ENCODE data around the gene SYT5. TPM values are rescaled to one million over a fixed set of nuclear protein-coding genes. Genes with fewer than 3 reads are reported as not detected.

SYT5 gene
- total RNA-seq, 1 experiment from 2014 or later = 4.5 TPM

GRCh38 chr19:55131421-55131820 lies 48.7 kb downstream of the SYT5 start:
- H3K36me3 Mint-ChIP-seq (ENCODE audit: insufficient read depth in 1 of 3, low read depth in 3 of 3) = peaks cover 7 to 34% (median 17%) of the 10 kb centered on the region in 3 experiments
- Histone ChIP-seq H3K14ac (ENCODE audit: insufficient read depth, low read length) (no peak overlapping the region), H2BK120ac (ENCODE audit: low read depth, low read length, poor library complexity, severe bottlenecking) (no peak overlapping the region), H3K27me3 (ENCODE audit: insufficient read depth, low read length) (no peaks in the 10 kb centered on the region), H3K23me2 (ENCODE audit: insufficient read length, low read depth, low read length, poor library complexity, severe bottlenecking) (no peaks in the 10 kb centered on the region), H2AK5ac (ENCODE audit: insufficient read length, low read length) (no peak overlapping the region), H2AFZ (ENCODE audit: low read length) (no peak overlapping the region), H4K8ac (replicated peaks; ENCODE audit: insufficient read length, low read depth, low read length) (no peak overlapping the region), H3K56ac (ENCODE audit: insufficient read length, low read depth, low read length) (no peak overlapping the region), H2BK5ac (ENCODE audit: insufficient read length, low read length) (no peak overlapping the region), H3K4me2 (ENCODE audit: insufficient read depth, insufficient read length, low read length) (no peak overlapping the region), H2BK20ac (ENCODE audit: low read depth, low read length, poor library complexity, severe bottlenecking) (no peak overlapping the region), H3K18ac (ENCODE audit: insufficient read length, low read depth, low read length) (no peak overlapping the region), H2BK15ac (ENCODE audit: low read depth, low read length) (no peak overlapping the region), H3K27ac (ENCODE audit: insufficient read length, low read depth, low read length) (no peak overlapping the region), H3T11ph (ENCODE audit: low read length) (no peak overlapping the region), H2BK12ac (ENCODE audit: insufficient read length, low read depth, low read length) (no peak overlapping the region), H3K9me3 (ENCODE audit: control insufficient read depth, low read depth, low read length) (no peaks in the 10 kb centered on the region), H3K4ac (ENCODE audit: low read depth, low read length) (no peak overlapping the region), H4K20me1 (ENCODE audit: control insufficient read depth, insufficient read depth, insufficient read length) (no peaks in the 10 kb centered on the region), H3K23ac (ENCODE audit: insufficient read length, low read depth, low read length) (no peak overlapping the region), H3K4me1 (ENCODE audit: insufficient read depth, low read length) (no peaks in the 10 kb centered on the region), H4K5ac (ENCODE audit: insufficient read length, low read depth, low read length) (no peak overlapping the region), H3K79me2 (ENCODE audit: insufficient read depth, low read length) (no peaks in the 10 kb centered on the region), H3K79me1 (ENCODE audit: insufficient read depth, low read depth, low read length, poor library complexity, severe bottlenecking) (no peaks in the 10 kb centered on the region), H4K91ac (ENCODE audit: insufficient read length, low read depth, low read length) (no peak overlapping the region), H3K9ac (ENCODE audit: extremely low read depth, insufficient read length, low read length) (no peak overlapping the region)
- no peak overlapping the region for H3K4me3 Mint-ChIP-seq
- DNase-seq = no peak
- WGBS (ENCODE audit: extremely low coverage, insufficient read length, low lambda C conversion rate) = no CpG with 5 or more reads among the region's 16 CpGs
- H3K4me1 Mint-ChIP-seq = peaks cover 13 to 32% of the 10 kb centered on the region in 2 experiments
- TF ChIP-seq CTCF (conservative IDR thresholded peaks at IDR 0.05) = no peak
- no peaks in the 10 kb centered on the region for H3K9me3 Mint-ChIP-seq
- H3K27me3 Mint-ChIP-seq (ENCODE audit: low read depth) = peaks cover 1% of the 10 kb centered on the region; the same call in 1 of the 2 replicates
- H3K27ac Mint-ChIP-seq = no peak overlapping the region; a peak in 1 of 7 replicates

Small RNA genes within 50 kb of the gene (microRNA-seq; reads per million reads assigned to microRNA genes)
- not detected for gene MIR7975 (ENCODE audit: borderline microRNAs expressed)

Other genes with a start within 250 kb of the SYT5 start
- 1.1 TPM in 2 replicates for gene NLRP7, start 232.8 kb downstream of the SYT5 start, total RNA-seq (2021)
- gene NLRP2, start 213.9 kb downstream of the SYT5 start, total RNA-seq (2021) = 131 and 132 TPM in 2 replicates
- gene GP6, start 142.0 kb downstream of the SYT5 start, total RNA-seq (2021) = 0.15 and 0.53 TPM in 2 replicates
- 21.1 and 21.5 TPM in 2 replicates for gene RDH13, start 117.1 kb downstream of the SYT5 start, total RNA-seq (2021)
- 21.2 and 24.0 TPM in 2 replicates for gene EPS8L1, start 104.4 kb downstream of the SYT5 start, total RNA-seq (2021)
- 79.9 and 87.7 TPM in 2 replicates for gene PPP1R12C, start 62.7 kb downstream of the SYT5 start, total RNA-seq (2021)
- 124 and 127 TPM in 2 replicates for gene TNNT1, start 31.1 kb downstream of the SYT5 start, total RNA-seq (2021)
- gene TNNI3, start 22.6 kb downstream of the SYT5 start, total RNA-seq (2021) = 36.9 and 41.0 TPM in 2 replicates
- gene DNAAF3, start 13.7 kb downstream of the SYT5 start, total RNA-seq (2021) = 3.0 and 4.6 TPM in 2 replicates
- 0.24 and 0.33 TPM in 2 replicates for gene PTPRH, start 29.2 kb upstream of the SYT5 start, total RNA-seq (2021)
- 3.6 and 4.5 TPM in 2 replicates for gene TMEM86B, start 48.5 kb upstream of the SYT5 start, total RNA-seq (2021)
- 76.2 and 79.7 TPM in 2 replicates for gene PPP6R1, start 78.7 kb upstream of the SYT5 start, total RNA-seq (2021)
- gene HSPBP1, start 99.8 kb upstream of the SYT5 start, total RNA-seq (2021) = 47.4 and 50.7 TPM in 2 replicates
- 43.5 and 47.0 TPM in 2 replicates for gene BRSK1, start 103.7 kb upstream of the SYT5 start, total RNA-seq (2021)
- 0.63 TPM in 1 of 2 replicates, not detected in the other for gene TMEM150B, start 145.1 kb upstream of the SYT5 start, total RNA-seq (2021)
- 53.7 and 54.5 TPM in 2 replicates for gene KMT5C, start 159.6 kb upstream of the SYT5 start, total RNA-seq (2021)
- 4.0 and 5.0 TPM in 2 replicates for gene COX6B2, start 174.4 kb upstream of the SYT5 start, total RNA-seq (2021)
- 0.13 and 0.15 TPM in 2 replicates for gene GARIN5B, start 183.0 kb upstream of the SYT5 start, total RNA-seq (2021)
- gene IL11, start 190.2 kb upstream of the SYT5 start, total RNA-seq (2021) = 3.8 and 3.9 TPM in 2 replicates
- 1.5 and 1.6 TPM in 2 replicates for gene TMEM190, start 196.5 kb upstream of the SYT5 start, total RNA-seq (2021)
- 3.8 and 4.8 TPM in 2 replicates for gene TMEM238, start 204.0 kb upstream of the SYT5 start, total RNA-seq (2021)
- 2,076 and 2,130 TPM in 2 replicates for gene RPL28, start 205.6 kb upstream of the SYT5 start, total RNA-seq (2021)
- 391 and 393 TPM in 2 replicates for gene UBE2S, start 227.5 kb upstream of the SYT5 start, total RNA-seq (2021)

Measured in H9 (cell line).